GM12878 (cell line): ENCODE measurements around the gene XYLB. TPM values are rescaled to one million over a fixed set of nuclear protein-coding genes. Genes with fewer than 3 reads are reported as not detected.
"Not testable (repeated sequence)": the region's sequence is repeated elsewhere in the genome, so short reads cannot be mapped to it uniquely, and the experiment has no call there.

Experiments used
- ATAC-seq: fragments of 200-7000 bp; cut with Tn5 transposase; 3 replicates; pipeline ENCODE4 v1.9.1; 2020; ENCODE audit warnings: mild to moderate bottlenecking, moderate library complexity
- BruUV-seq: library from RNA; stranded (reverse); fragments of 400-500 nt; replicated peaks from 2 replicates; lab custom pipeline; 2021; lab: Mats Ljungman, UMichigan
- CTCF ChIA-PET: fragments of 300-600 bp; sonication (Branson Sonifier 250); formaldehyde crosslinking; extraction: SDS; loops from one replicate; lab custom pipeline; 2021; ENCODE audit warnings: inconsistent platforms; lab: Yijun Ruan, JAX
- POLR2A ChIA-PET: fragments of 350-600 bp; formaldehyde crosslinking; extraction: SDS; loops from one replicate; lab custom pipeline; 2021; ENCODE audit warnings: inconsistent platforms; lab: Charles Lee
- RAD21 ChIA-PET: fragments of 300-600 bp; sonication (Branson Sonifier 250); formaldehyde crosslinking; loops from one replicate; lab custom pipeline; 2023; ENCODE audit warnings: antibody characterized with exemption; ENCODE audit not compliant: unreplicated experiment; lab: Charles Lee
- SMC1A ChIA-PET: fragments of 300-600 bp; sonication (Branson Sonifier 250); formaldehyde crosslinking; loops from one replicate; lab custom pipeline; 2023; ENCODE audit not compliant: unreplicated experiment, uncharacterized antibody; lab: Charles Lee
- DNase-seq: peaks from one replicate; pipeline ENCODE4 v3.0.0-alpha.2; 2011; ENCODE audit warnings: low read depth, low spot score
- FAIRE-seq: peaks from 3 replicates; lab custom pipeline; 2011; peaks lifted over from hg19 to GRCh38; lab: Jason Lieb, UNC
- H2AFZ ChIP-seq: 2 replicates; pipeline ENCODE4 v1.6.0; 2011; ENCODE audit warnings: low read depth, low read length, control low read depth; ENCODE audit not compliant: control insufficient read depth
- H3K27ac ChIP-seq: 2 replicates; pipeline ENCODE4 v1.5.1; 2011; ENCODE audit warnings: control low read depth; ENCODE audit not compliant: control insufficient read depth, insufficient read depth
- H3K27me3 ChIP-seq, 2 experiments: replicated peaks in 1 of 2; 2 replicates each; pipeline versions ENCODE4 v1.6.0 to v1.6.1; 2011; ENCODE audit warnings: low read length in 1 of 2; ENCODE audit not compliant: control insufficient read depth in 2 of 2, insufficient read depth in 2 of 2
- H3K36me3 ChIP-seq, 2 experiments: 2 replicates each; pipeline ENCODE4 v1.5.1; 2011; ENCODE audit warnings: low read length in 1 of 2; ENCODE audit not compliant: control insufficient read depth in 2 of 2, insufficient read depth in 2 of 2
- H3K4me1 ChIP-seq: 2 replicates; pipeline ENCODE4 v1.6.1; 2011; ENCODE audit warnings: mild to moderate bottlenecking, low read length, moderate library complexity, mixed read lengths; ENCODE audit not compliant: control insufficient read depth, insufficient read depth
- H3K4me2 ChIP-seq: 2 replicates; pipeline ENCODE4 v1.6.0; 2011; ENCODE audit warnings: control low read depth; ENCODE audit not compliant: control insufficient read depth, insufficient read depth
- H3K4me3 ChIP-seq: fragments of 200-600 bp; sonication (generic); 2 replicates; pipeline ENCODE4 v1.5.1; 2016
- H3K79me2 ChIP-seq: 2 replicates; pipeline ENCODE4 v1.6.0; 2011; ENCODE audit warnings: low read length; ENCODE audit not compliant: control insufficient read depth, insufficient read depth
- H3K9ac ChIP-seq: 2 replicates; pipeline ENCODE4 v1.8.0; 2011; ENCODE audit warnings: low read length, control low read depth, mixed read lengths; ENCODE audit not compliant: control insufficient read depth, insufficient read depth
- H3K9me3 ChIP-seq: replicated peaks from 3 replicates; pipeline ENCODE4 v1.5.1; 2011; ENCODE audit warnings: mild to moderate bottlenecking, low read length; ENCODE audit not compliant: control insufficient read depth, insufficient read depth
- H4K20me1 ChIP-seq: 2 replicates; pipeline ENCODE4 v1.6.0; 2011; ENCODE audit not compliant: control insufficient read depth, insufficient read depth
- ASH2L ChIP-seq: fragments of 300-600, 200-600 bp; sonication (generic); IDR thresholded peaks from 2 replicates; pipeline ENCODE4 v1.6.1; 2017; ENCODE audit warnings: low read depth, mild to moderate bottlenecking, borderline replicate concordance
- TCF12 ChIP-seq: IDR thresholded peaks from 2 replicates; pipeline ENCODE4 v1.6.1; 2011; ENCODE audit warnings: low read depth, mild to moderate bottlenecking, low read length
- TCF7 ChIP-seq: IDR thresholded peaks from 2 replicates; pipeline ENCODE4 v1.6.1; 2014; ENCODE audit warnings: antibody characterized with exemption, borderline replicate concordance
- WGBS: methylation state at CpG from one replicate; pipeline ENCODE4 v1.1.6; 2016; ENCODE audit warnings: low lambda C conversion rate; ENCODE audit not compliant: insufficient replicate concordance, insufficient coverage; ENCODE audit errors: missing lambda C conversion rate; 5-methylcytosine and 5-hydroxymethylcytosine counted together
- in situ Hi-C: fragments of 300-500 bp; cut with MboI; formaldehyde crosslinking; loops from 9 replicates; pipeline ENCODE4 v1.14.3; 2018; ENCODE audit warnings: mixed read lengths
- intact Hi-C: fragments of 100-400 bp; cut with micrococcal nuclease; formaldehyde crosslinking; loops from one replicate; pipeline ENCODE4 v1.14.2; 2022; ENCODE audit not compliant: unreplicated experiment
- polyA plus RNA-seq, 11 experiments: library from polyadenylated mRNA; depleted of rRNA in 4 of 11; unstranded in 6 of 11; stranded (reverse) in 5 of 11; fragments of >200 nt; fragmentation: Nextera tagmentation in 4 of 11; fragmentation: Illumina TruSeq in 1 of 11; extraction: Ambion mirVana in 4 of 11; extraction: Trizol in 1 of 11; gene quantifications; 1 replicate in 1 of 11; 2 replicates in 10 of 11; pipeline versions ENCODE4 v1.2.1 to v1.2.3, GENCODE V29; 2011 to 2016; ENCODE audit warnings: inconsistent platforms in 2 of 11, missing spikeins in 2 of 11, low read depth in 1 of 11
- total RNA-seq, 4 experiments: library from RNA; depleted of rRNA in 3 of 4; stranded (reverse); fragments of >200 nt in 3 of 4; fragmentation: Illumina TruSeq in 1 of 4; extraction: Trizol in 1 of 4; gene quantifications; 2 replicates each; pipeline versions ENCODE4 v1.2.1 to v1.2.3, GENCODE V29; 2013 to 2021
- TF ChIP-seq, protein P1 (sequence below): IDR thresholded peaks from 2 replicates; pipeline ENCODE4 v1.6.1; 2012; ENCODE audit warnings: improper control_type of control experiment, low read depth, low read length; ENCODE audit not compliant: insufficient replicate concordance
- TF ChIP-seq, protein P2 (sequence below): fragments of 450-650 bp; IDR thresholded peaks from 2 replicates; pipeline ENCODE4 v1.6.1; 2014; ENCODE audit warnings: mild to moderate bottlenecking

The XYLB gene
- total and polyA plus RNA-seq, 10 of the 15 experiments (the other 5 are each of a cell fraction or from before 2014, with no cell fraction given), result 0.60 to 6.1 (median 3.5) TPM

DNA sequence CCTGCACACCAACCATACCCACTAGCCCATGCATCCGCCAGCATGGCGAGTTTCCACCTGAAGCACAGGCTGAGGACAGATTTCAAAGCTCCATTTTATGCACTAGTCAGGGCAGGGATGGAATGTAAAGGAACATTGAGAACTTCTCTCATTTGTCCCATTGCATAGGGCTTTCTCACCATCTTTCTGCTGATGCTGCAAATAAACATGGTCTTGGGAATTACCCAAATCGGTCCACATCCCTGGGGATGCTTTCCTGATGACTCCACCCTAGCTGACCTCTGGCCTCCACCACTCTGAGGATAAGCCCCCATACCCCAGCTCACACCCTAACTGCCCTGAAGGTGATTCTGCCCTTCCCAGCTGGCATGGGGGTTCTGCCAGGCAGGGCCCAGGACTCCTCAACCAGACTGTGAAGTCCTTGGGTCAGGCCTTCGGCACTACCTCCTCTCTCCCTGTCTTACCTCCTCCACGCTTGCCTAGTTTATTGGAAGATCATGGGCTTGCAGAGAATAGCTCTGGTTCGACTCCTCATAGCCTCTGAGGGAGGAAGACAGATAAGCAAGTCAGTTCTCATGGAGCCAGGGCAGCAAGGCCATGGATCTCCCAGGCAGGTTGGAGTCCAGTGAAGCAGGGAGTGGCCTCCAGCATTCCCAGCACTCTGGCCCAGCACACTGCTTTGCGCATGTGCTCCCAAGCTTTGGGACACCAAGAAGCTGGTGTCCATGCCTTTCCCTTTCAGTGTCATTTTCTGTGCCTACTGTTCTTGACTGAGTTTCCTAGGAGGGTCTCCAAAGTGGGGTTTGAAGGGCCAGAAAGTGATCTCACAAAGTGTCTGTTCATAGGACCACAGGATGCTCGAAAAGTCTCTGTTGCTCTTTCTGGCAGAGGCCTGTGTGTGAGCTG is 27.6 kb upstream of the XYLB start (continued):
- TF ChIP-seq, protein P1, sequence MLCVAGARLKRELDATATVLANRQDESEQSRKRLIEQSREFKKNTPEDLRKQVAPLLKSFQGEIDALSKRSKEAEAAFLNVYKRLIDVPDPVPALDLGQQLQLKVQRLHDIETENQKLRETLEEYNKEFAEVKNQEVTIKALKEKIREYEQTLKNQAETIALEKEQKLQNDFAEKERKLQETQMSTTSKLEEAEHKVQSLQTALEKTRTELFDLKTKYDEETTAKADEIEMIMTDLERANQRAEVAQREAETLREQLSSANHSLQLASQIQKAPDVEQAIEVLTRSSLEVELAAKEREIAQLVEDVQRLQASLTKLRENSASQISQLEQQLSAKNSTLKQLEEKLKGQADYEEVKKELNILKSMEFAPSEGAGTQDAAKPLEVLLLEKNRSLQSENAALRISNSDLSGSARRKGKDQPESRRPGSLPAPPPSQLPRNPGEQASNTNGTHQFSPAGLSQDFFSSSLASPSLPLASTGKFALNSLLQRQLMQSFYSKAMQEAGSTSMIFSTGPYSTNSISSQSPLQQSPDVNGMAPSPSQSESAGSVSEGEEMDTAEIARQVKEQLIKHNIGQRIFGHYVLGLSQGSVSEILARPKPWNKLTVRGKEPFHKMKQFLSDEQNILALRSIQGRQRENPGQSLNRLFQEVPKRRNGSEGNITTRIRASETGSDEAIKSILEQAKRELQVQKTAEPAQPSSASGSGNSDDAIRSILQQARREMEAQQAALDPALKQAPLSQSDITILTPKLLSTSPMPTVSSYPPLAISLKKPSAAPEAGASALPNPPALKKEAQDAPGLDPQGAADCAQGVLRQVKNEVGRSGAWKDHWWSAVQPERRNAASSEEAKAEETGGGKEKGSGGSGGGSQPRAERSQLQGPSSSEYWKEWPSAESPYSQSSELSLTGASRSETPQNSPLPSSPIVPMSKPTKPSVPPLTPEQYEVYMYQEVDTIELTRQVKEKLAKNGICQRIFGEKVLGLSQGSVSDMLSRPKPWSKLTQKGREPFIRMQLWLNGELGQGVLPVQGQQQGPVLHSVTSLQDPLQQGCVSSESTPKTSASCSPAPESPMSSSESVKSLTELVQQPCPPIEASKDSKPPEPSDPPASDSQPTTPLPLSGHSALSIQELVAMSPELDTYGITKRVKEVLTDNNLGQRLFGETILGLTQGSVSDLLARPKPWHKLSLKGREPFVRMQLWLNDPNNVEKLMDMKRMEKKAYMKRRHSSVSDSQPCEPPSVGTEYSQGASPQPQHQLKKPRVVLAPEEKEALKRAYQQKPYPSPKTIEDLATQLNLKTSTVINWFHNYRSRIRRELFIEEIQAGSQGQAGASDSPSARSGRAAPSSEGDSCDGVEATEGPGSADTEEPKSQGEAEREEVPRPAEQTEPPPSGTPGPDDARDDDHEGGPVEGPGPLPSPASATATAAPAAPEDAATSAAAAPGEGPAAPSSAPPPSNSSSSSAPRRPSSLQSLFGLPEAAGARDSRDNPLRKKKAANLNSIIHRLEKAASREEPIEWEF, result no peak
- TF ChIP-seq TCF12 (no peak), ASH2L (no peak), TCF7 (no peak)
- TF ChIP-seq, protein P2, sequence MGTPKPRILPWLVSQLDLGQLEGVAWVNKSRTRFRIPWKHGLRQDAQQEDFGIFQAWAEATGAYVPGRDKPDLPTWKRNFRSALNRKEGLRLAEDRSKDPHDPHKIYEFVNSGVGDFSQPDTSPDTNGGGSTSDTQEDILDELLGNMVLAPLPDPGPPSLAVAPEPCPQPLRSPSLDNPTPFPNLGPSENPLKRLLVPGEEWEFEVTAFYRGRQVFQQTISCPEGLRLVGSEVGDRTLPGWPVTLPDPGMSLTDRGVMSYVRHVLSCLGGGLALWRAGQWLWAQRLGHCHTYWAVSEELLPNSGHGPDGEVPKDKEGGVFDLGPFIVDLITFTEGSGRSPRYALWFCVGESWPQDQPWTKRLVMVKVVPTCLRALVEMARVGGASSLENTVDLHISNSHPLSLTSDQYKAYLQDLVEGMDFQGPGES, result no peak
- TF ChIP-seq, all 136 proteins: peak for 0

DNA sequence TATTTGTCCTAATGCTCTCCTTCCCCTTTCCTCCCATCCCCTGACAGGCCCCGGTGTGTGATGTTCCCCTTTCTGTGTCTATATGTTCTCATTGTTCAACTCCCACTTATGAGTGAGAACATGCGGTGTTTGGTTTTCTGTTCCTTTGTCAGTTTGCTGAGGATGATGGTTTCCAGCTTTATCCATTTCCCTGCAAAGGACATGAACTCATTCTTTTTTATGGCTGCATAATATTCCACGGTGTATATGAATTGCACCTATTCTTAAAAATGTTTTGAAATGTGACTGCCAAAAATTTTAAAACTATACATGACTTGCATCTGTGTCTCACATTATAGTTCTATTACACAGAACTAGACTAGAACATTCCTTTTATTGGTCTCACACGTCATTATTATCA is 25.9 kb upstream of the XYLB start:
- H3K27me3 ChIP-seq, H3K4me1 ChIP-seq, SMC1A ChIA-PET, H3K27ac ChIP-seq, DNase-seq, H3K79me2 ChIP-seq, BruUV-seq, ATAC-seq, POLR2A ChIA-PET, H3K9me3 ChIP-seq, H2AFZ ChIP-seq, in situ Hi-C loops, H4K20me1 ChIP-seq, H3K4me3 ChIP-seq, FAIRE-seq, H3K9ac ChIP-seq, CTCF ChIA-PET, RAD21 ChIA-PET, H3K4me2 ChIP-seq, H3K36me3 ChIP-seq: not testable (repeated sequence)
- intact Hi-C loops, result loop anchor here (10.0 kb wide), 1 partner anchor 334 kb away; no protein-coding TSS in a partner anchor
- WGBS, result 47% methylated on average over 4 of the region's 4 CpGs
